ENCODE data around the gene F9. TPM values are rescaled to one million over a fixed set of nuclear protein-coding genes. Genes with fewer than 3 reads are reported as not detected.

F9 gene
- total RNA-seq, 1 experiment from 2014 or later, result not detected

- Mint-ChIP-seq H3K9me3 (ENCODE audit: unreplicated experiment) (no peaks in the 10 kb centered on the region), H3K4me1 (ENCODE audit: low read depth, unreplicated experiment) (no peaks in the 10 kb centered on the region), H3K36me3 (ENCODE audit: insufficient read depth, unreplicated experiment) (no peaks in the 10 kb centered on the region), H3K27ac (ENCODE audit: unreplicated experiment) (no peak overlapping the region), H3K4me3 (ENCODE audit: unreplicated experiment) (no peak overlapping the region), H3K27me3 (ENCODE audit: insufficient read depth, unreplicated experiment) (no peaks in the 10 kb centered on the region)
- TF ChIP-seq, protein P1, sequence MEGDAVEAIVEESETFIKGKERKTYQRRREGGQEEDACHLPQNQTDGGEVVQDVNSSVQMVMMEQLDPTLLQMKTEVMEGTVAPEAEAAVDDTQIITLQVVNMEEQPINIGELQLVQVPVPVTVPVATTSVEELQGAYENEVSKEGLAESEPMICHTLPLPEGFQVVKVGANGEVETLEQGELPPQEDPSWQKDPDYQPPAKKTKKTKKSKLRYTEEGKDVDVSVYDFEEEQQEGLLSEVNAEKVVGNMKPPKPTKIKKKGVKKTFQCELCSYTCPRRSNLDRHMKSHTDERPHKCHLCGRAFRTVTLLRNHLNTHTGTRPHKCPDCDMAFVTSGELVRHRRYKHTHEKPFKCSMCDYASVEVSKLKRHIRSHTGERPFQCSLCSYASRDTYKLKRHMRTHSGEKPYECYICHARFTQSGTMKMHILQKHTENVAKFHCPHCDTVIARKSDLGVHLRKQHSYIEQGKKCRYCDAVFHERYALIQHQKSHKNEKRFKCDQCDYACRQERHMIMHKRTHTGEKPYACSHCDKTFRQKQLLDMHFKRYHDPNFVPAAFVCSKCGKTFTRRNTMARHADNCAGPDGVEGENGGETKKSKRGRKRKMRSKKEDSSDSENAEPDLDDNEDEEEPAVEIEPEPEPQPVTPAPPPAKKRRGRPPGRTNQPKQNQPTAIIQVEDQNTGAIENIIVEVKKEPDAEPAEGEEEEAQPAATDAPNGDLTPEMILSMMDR (IDR thresholded peaks at IDR 0.05; ENCODE audit: insufficient read depth in 1 of 2, low read depth in 1 of 2, low read length in 1 of 2, severe bottlenecking in 1 of 2, unreplicated experiment in 1 of 2), result no peak
- Histone ChIP-seq H3K36me3 (ENCODE audit: control insufficient read depth, insufficient read depth, low read length) (no peaks in the 10 kb centered on the region), H3K27me3 (replicated peaks; ENCODE audit: control insufficient read depth, insufficient read depth, low read length) (no peaks in the 10 kb centered on the region), H3K4me3 (ENCODE audit: low read depth, low read length) (no peak overlapping the region), H3K9me3 (no peaks in the 10 kb centered on the region), H3K4me1 (no peaks in the 10 kb centered on the region)
- no peak for DNase-seq
- CTCF ChIA-PET, result no interaction called here
- intact Hi-C loops (cut with micrococcal nuclease; ENCODE audit: unreplicated experiment), result no loop called here
- no TSS peak for BruUV-seq (replicated peaks)
- POLR2A ChIA-PET, result no interaction called here
Measured at GRCh38 chrX:139544591-139544990, 14.1 kb downstream of the F9 start.

GRCh38 chrX:139554376-139554775, 23.8 kb downstream of the F9 start:
- BruUV-seq (replicated peaks), result no TSS peak
- TF ChIP-seq, protein P1 (IDR thresholded peaks at IDR 0.05; ENCODE audit: insufficient read depth in 1 of 2, low read depth in 1 of 2, low read length in 1 of 2, severe bottlenecking in 1 of 2, unreplicated experiment in 1 of 2), result no peak
- CTCF ChIA-PET, result no interaction called here
- Mint-ChIP-seq H3K36me3 (ENCODE audit: insufficient read depth, unreplicated experiment) (no peaks in the 10 kb centered on the region), H3K4me3 (ENCODE audit: unreplicated experiment) (no peak overlapping the region), H3K27ac (ENCODE audit: unreplicated experiment) (no peak overlapping the region), H3K9me3 (ENCODE audit: unreplicated experiment) (no peaks in the 10 kb centered on the region), H3K4me1 (ENCODE audit: low read depth, unreplicated experiment) (no peaks in the 10 kb centered on the region), H3K27me3 (ENCODE audit: insufficient read depth, unreplicated experiment) (peaks cover 3% of the 10 kb centered on the region)
- intact Hi-C loops (cut with micrococcal nuclease; ENCODE audit: unreplicated experiment), result no loop called here
- no peak overlapping the region for H3K4me3 ChIP-seq (ENCODE audit: low read depth, low read length)
- POLR2A ChIA-PET, result no interaction called here
- H3K36me3 ChIP-seq (ENCODE audit: control insufficient read depth, insufficient read depth, low read length), result no peaks in the 10 kb centered on the region
- H3K27me3 ChIP-seq (replicated peaks; ENCODE audit: control insufficient read depth, insufficient read depth, low read length), result no peaks in the 10 kb centered on the region
- no peak for DNase-seq
- H3K9me3 ChIP-seq, result no peaks in the 10 kb centered on the region
- H3K4me1 ChIP-seq, result no peaks in the 10 kb centered on the region

DNA sequence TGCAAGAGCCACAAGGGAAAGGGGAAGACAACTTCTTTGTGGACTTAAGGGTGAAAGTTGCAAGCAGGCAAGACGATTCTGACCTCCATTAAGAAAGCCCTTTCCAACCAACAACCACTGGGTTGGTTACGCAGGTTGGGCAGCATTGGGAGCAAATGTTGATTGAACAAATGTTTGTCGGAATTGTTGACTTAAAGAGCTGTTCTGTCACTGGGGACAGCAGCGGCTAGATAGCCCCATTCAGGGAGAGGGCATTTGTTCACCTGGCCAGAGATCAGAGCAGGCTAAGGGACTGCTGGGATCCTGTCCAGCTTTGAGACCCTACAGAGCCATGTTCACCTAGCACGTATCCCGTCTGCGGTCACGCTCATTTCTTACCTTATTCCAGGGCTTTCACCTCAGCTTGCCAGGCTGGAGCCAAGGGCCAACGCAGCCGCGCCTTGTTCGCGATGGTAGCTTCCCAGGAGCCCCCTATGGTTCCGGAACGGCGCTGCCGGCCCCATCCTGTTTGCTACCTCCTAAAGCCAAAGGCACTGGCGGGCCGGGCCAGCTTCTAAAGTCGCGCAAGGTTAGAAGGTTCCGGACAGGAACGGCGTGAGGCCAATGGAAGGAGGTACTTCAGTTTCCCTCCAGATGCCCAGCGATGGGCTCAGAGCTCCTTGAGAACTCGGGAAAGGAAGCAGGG, 24.6 kb downstream of the F9 start:
- no peaks in the 10 kb centered on the region for H3K4me1 Mint-ChIP-seq (ENCODE audit: low read depth, unreplicated experiment)

More for the DNA sequence above, 24.6 kb downstream of the F9 start:
- DNase-seq, result no peak
- H3K36me3 Mint-ChIP-seq (ENCODE audit: insufficient read depth, unreplicated experiment), result no peaks in the 10 kb centered on the region
- Histone ChIP-seq H3K4me1 (no peaks in the 10 kb centered on the region), H3K27me3 (replicated peaks; ENCODE audit: control insufficient read depth, insufficient read depth, low read length) (no peaks in the 10 kb centered on the region), H3K4me3 (ENCODE audit: low read depth, low read length) (no peak overlapping the region), H3K36me3 (ENCODE audit: control insufficient read depth, insufficient read depth, low read length) (no peaks in the 10 kb centered on the region), H3K9me3 (no peaks in the 10 kb centered on the region)
- TF ChIP-seq, protein P1 (IDR thresholded peaks at IDR 0.05; ENCODE audit: insufficient read depth in 1 of 2, low read depth in 1 of 2, low read length in 1 of 2, severe bottlenecking in 1 of 2, unreplicated experiment in 1 of 2), result no peak
- BruUV-seq (replicated peaks), result no TSS peak
- ChIA-PET POLR2A (no interaction called here), CTCF (no interaction called here)
- no peak overlapping the region for H3K27ac Mint-ChIP-seq (ENCODE audit: unreplicated experiment)
- H3K27me3 Mint-ChIP-seq (ENCODE audit: insufficient read depth, unreplicated experiment), result peaks cover 3% of the 10 kb centered on the region
- intact Hi-C loops (cut with micrococcal nuclease; ENCODE audit: unreplicated experiment), result loop anchor here (5.0 kb wide), 1 partner anchor 798 kb away; no protein-coding TSS in a partner anchor
- H3K9me3 Mint-ChIP-seq (ENCODE audit: unreplicated experiment), result no peaks in the 10 kb centered on the region
- H3K4me3 Mint-ChIP-seq (ENCODE audit: unreplicated experiment), result no peak overlapping the region
